HG03469 (cell line): Measurements from ENCODE around the gene LRRC39.

Experiments used
- ATAC-seq: cut with Tn5 transposase; IDR thresholded peaks from one replicate; pipeline ENCODE4 v1.9.1; 2021; ENCODE audit warnings: mild to moderate bottlenecking, moderate library complexity, moderate number of reproducible peaks; ENCODE audit not compliant: unreplicated experiment

The LRRC39 gene

DNA sequence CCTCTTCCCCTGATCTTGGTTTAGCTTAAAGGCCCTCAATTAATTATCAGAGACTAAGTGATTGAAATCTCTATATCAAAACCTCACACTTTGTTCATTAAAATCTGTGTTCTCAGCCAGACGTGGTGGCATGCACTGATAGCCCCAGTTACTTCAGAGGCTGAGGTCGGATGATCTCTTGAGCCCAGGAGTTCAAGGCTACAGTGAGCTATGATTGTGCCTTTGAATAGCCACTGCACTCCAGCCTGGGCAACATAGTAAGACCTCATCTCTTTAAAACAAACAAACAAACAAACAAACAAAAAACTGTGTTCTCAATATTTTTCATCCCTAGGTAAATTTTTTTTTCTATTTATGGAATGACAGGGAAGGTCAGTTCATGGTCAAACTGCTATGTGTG lies 26.4 kb downstream of the LRRC39 start:
- no peak for ATAC-seq

- ATAC-seq: no peak
Measured at GRCh38 chr1:100147875-100148274, 30.2 kb downstream of the LRRC39 start.

DNA sequence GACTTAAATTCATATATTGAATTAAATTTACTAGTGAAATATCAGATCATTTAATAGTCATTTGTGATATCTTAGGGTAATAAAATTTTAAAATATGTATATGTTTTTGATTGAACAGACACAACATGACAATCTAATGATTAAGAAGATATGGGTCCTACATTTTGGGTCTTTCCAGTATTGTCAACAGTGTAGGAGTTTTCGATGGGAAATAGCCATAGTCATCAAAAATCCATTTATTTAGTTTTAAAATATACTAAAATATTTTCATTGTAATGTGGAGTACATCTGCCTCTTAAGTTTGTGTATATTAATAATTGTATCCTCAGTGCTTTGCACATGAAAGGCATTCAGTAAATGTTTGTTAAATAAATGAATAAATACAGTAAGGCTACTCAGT lies 31.1 kb downstream of the LRRC39 start:
- ATAC-seq: no peak

DNA sequence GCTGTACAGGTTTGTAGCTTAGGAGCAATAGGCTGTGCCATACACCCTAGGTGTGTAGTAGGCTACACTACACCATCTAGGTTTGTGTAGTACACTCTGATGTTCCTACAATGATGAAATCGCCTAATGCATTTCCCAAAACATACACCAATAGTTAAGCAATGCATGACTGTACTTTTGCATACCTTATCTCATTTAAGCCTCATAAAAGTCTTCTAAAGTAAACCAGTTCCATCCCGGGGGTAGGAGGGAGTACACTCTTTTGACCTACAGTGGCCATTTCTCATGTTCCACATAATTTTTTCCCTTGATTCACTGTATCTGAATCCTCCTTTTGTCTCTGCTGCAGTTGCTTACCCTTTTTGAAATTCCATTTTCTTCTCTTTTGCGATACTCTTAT lies 32.9 kb downstream of the LRRC39 start:
- ATAC-seq: no peak

- no peak for ATAC-seq
Measured at GRCh38 chr1:100142343-100142742, 35.7 kb downstream of the LRRC39 start.

DNA sequence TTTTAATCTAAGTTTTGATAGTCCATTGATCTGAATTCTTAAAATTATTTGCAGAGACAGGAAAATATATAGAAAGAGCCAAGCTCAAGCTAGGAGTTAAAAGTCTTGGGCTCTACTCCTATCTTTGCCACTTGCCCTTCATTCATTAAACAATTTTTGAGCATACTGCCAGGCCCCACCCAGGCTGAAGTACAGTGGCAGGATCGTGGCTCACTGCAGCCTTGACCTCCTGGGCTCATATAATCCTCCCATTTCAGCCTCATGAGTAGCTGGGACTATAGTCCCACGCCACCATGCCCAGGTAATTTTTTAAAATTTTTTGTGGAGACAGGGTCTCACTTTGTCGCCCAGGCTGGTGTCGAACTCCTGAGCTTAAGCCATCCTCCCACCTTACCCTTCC lies 36.9 kb downstream of the LRRC39 start:
- ATAC-seq: no peak

DNA sequence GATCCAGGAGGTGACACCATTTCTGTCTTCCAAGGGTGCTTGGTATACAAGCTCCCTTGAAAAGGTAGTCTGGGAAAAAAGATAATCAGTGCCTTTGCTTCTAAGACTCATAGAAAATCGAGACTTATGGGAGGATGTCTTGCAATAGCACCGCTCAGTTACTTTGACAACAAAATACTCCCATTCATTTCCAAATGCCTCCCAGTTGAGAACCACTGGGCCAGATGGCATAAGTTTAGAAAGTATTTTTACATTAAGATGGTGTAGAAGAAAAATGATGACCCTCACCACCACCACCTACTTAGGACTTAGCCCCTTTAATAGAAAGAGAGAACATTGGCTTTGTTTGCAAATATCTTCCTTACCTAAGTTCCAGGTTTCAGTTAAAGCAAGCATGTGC lies 40.5 kb downstream of the LRRC39 start:
- ATAC-seq: no peak

GRCh38 chr1:100134872-100135271 lies 43.2 kb downstream of the LRRC39 start:
- ATAC-seq: no peak

DNA sequence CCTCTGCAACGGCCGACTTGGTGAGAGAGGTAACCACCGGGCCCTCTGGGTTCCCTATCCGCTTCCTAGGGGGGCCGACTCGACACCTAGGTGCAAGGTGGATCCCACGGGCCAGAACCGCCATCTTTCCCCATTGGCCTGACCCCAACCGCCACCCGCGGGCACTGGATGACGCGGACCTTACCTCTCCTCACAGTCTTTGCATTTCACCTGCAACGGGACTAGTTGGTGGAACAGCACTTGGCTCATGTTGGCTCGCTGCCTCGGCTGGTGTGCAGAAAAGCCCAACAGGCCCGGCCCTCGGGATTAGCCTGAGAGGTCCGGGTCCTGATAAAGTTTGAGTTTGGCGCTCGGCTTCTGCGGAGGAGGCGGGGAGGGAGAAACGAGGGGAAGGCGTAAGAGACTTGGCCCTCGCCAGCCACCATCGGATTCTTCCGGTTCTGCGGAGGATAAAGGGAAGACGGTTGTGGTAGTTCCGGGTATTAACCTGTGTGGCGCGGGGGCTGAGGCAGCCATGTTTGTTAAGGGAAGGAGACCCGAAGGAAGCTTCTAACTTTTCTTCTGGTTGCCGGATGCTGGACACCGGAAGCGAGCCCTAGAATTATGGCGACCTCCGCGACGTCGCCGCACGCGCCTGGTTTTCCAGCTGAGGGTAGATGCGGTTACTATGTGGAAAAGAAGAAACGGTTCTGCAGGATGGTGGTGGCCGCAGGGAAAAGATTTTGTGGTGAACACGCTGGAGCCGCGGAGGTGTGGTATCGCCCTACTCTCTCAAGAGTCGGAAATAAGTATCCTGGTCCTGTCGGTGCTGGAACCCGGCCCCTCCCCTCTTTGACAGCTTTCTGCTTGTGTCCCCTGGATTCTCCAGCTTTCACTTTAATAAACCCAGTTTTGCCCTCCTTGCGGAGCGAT lies 45.2 kb downstream of the LRRC39 start, which contains the start of the genes SASS6 and TRMT13:
SASS6 (minus strand) TSS at position 365 of the 912 bp plus-strand sequence; CDS start at position 249, 116 bp downstream.
TRMT13 (plus strand) TSS at position 598 of the 912 bp plus-strand sequence; CDS start at position 604, 6 bp downstream.
- ATAC-seq: peak; percentile 81

DNA sequence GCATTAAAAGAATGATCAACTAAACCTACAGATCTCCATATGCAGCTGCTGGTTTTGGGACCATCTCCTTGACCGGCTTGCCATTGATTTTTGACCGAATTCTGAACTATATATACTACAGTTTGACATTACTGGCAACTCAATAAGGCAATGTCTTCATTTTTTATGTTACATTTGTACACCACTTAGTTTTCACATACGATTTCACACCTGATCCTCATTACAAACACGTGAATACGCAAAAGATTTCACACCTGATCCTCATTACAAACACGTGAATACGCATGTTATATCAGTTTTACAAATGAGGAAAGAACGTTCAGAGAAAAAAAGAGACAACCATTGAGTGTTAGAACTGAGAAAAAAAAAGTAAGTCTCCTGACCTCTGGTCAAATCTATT lies 46.4 kb downstream of the LRRC39 start:
- no peak for ATAC-seq

- ATAC-seq: peak; percentile 25
Measured at GRCh38 chr1:100130552-100131077, 47.4 kb downstream of the LRRC39 start.

DNA sequence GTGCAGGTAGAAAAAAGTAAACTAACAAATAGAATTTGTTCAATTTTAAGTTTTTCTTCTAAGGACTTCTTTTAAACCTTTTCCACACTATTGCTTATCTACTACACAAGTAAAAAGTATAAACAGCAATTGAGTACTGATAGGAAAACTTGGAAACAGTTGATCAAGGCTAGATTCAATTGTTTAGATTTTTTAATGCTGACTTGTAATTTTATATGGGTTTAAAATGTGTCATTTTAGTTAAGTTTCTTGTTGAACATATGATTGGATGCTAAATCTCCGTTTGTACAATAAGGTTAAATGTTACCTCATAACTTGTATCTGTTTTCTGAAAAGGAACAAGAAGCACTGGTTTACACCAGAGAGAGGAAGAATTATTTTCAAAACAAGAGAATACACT lies 50.8 kb downstream of the LRRC39 start:
- no peak for ATAC-seq

- no peak for ATAC-seq
Measured at GRCh38 chr1:100122177-100122576, 55.9 kb downstream of the LRRC39 start.

DNA sequence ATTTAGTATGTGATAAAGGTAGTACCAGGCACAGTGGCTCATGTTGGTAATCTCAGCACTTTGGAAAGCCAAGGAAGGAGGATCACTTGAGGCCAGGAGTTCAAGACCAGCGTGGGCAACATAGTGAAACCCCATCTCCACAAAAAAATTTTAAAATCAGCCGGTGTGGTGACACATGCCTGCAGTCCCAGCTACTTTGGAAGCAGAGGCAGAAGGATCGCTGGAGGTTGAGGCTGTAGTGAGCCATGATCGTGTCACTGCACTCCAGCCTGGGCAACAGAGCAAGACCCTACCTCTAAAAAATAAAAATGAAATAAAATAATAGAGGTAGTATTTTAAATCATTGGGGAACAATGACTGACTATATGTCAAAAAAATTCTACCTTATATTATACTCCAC lies 62.5 kb downstream of the LRRC39 start:
- ATAC-seq: no peak

- ATAC-seq: no peak
Measured at GRCh38 chr1:100109554-100110066, 68.4 kb downstream of the LRRC39 start.

- ATAC-seq: no peak
Measured at GRCh38 chr1:100107696-100108095, 70.4 kb downstream of the LRRC39 start.

- ATAC-seq: no peak
Measured at GRCh38 chr1:100101564-100101963, 76.5 kb downstream of the LRRC39 start.

GRCh38 chr1:100100202-100100601 lies 77.9 kb downstream of the LRRC39 start:
- no peak for ATAC-seq
